ENCODE results near the gene ASB13. TPM values are rescaled to one million over a fixed set of nuclear protein-coding genes. Genes with fewer than 3 reads are reported as not detected.
A peak's percentile ranks its signal among the peaks of the same experiment; 100 is the strongest.

Gene ASB13
- total RNA-seq, 1 experiment from 2014 or later: 25.9 TPM

DNA sequence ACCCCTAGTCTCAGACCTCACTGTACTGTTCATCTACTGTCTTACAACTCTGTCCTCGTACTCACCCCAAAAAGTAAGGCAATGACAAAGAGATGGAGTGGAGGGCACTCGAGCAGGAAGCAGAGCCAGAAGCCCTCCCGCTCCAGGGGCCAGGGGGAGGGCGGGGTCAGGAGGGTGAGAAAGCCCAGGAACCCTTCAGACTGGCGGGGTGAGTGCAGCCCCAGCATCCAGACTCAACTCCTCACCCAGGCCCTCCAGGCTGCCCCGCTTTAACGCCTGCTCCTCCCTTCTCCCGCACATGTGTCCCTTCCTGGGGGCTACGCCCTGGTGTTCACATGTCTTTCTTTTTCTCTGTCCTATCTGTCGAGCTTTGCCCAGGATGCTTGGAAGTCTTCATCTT, 75.6 kb downstream of the ASB13 start:
- ATAC-seq: no peak
- intact Hi-C loops (cut with micrococcal nuclease): no loop called here

DNA sequence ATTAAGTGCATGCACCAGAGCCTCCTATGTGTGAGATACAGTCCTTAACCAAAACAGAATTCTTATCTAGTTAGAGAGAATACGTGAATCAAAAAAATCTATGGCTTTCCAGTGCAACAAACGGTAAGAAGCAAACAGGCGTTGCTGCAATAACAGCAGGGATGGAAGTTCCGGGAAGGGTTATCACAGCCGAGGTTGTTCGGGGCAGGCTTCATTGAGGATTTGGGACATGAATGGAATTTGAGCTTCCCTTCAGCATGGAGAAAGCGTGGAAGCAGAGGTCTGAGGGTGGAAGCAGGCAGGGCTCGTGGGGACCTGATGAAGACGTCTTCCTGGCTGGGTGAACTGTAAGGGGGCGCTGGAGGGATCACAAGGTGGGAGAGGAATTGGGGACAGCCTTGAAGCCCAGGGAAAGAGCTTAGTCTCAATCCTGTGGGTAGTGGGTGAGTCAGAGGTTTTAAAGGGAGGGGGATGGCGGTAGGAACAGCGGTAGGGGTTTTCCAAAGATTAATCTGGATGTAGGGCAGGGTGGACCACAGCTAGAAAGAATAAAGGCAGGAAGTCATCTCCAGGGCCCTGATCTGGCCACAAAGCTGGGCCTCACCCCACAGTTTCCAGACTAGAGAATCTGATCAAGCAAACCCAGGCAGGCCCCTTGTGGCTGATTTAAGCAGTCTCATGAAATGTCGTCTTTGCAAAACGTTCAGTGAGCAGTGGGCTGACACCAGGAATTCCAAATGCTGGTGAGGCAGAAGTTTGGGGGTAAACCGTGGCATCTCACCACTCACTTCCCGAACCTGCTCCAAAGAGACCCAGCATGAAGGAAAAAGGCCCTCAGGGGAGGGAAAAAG, 76.5 kb downstream of the ASB13 start:
- H3K36me3 ChIP-seq (ENCODE audit: control insufficient read depth in 1 of 2, insufficient read depth in 2 of 2, low read length in 2 of 2): no peaks in the 10 kb centered on the region
- no peaks in the 10 kb centered on the region for H3K27me3 ChIP-seq (ENCODE audit: insufficient read depth, low read length)
- H4K20me1 ChIP-seq (ENCODE audit: insufficient read depth): no peaks in the 10 kb centered on the region
- H3K79me2 ChIP-seq (ENCODE audit: insufficient read depth, low read length): no peaks in the 10 kb centered on the region
- no peak for DNase-seq (ENCODE audit: low read depth, low spot score)
- H3K9me2 ChIP-seq (ENCODE audit: insufficient read depth): no peaks in the 10 kb centered on the region
- H2AFZ ChIP-seq (ENCODE audit: low read depth, low read length, poor library complexity, severe bottlenecking): no peak overlapping the region
- no peak overlapping the region for H3K4me2 ChIP-seq (ENCODE audit: low read length)
- H3K9ac ChIP-seq (ENCODE audit: low read length): no peak overlapping the region
- H3K9me3 ChIP-seq (ENCODE audit: control insufficient read depth in 1 of 2, insufficient read depth in 1 of 2, low read depth in 1 of 2, low read length in 2 of 2): no peaks in the 10 kb centered on the region
- intact Hi-C loops (cut with micrococcal nuclease): no loop called here
- TF ChIP-seq SIN3A (IDR thresholded peaks at IDR 0.05; ENCODE audit: low read depth) (no peak), SP1 (IDR thresholded peaks at IDR 0.05; ENCODE audit: low read depth) (no peak), EZH2phosphoT487 (IDR thresholded peaks at IDR 0.05; ENCODE audit: borderline replicate concordance) (no peak), YY1 (IDR thresholded peaks at IDR 0.05; ENCODE audit: extremely low read depth, insufficient replicate concordance, low read depth, low read length) (no peak), RAD21 (IDR thresholded peaks at IDR 0.05; ENCODE audit: low read depth) (peak; percentile 14; the same call in 1 of the 2 replicates), POLR2A (IDR thresholded peaks at IDR 0.05; ENCODE audit: borderline replicate concordance, extremely low read depth, insufficient read depth, insufficient read length) (no peak), SRF (IDR thresholded peaks at IDR 0.05; ENCODE audit: low read depth) (no peak)
- TF ChIP-seq, protein P1, sequence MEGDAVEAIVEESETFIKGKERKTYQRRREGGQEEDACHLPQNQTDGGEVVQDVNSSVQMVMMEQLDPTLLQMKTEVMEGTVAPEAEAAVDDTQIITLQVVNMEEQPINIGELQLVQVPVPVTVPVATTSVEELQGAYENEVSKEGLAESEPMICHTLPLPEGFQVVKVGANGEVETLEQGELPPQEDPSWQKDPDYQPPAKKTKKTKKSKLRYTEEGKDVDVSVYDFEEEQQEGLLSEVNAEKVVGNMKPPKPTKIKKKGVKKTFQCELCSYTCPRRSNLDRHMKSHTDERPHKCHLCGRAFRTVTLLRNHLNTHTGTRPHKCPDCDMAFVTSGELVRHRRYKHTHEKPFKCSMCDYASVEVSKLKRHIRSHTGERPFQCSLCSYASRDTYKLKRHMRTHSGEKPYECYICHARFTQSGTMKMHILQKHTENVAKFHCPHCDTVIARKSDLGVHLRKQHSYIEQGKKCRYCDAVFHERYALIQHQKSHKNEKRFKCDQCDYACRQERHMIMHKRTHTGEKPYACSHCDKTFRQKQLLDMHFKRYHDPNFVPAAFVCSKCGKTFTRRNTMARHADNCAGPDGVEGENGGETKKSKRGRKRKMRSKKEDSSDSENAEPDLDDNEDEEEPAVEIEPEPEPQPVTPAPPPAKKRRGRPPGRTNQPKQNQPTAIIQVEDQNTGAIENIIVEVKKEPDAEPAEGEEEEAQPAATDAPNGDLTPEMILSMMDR (IDR thresholded peaks at IDR 0.05 in 2 of 3, conservative IDR thresholded peaks at IDR 0.05 in 1 of 3; ENCODE audit: borderline replicate concordance in 1 of 3, insufficient read depth in 1 of 3, low read depth in 2 of 3, low read length in 2 of 3): peak in 1 of 3 experiments; percentile 13; a peak in 2 of 6 replicates
- CTCF ChIA-PET: no interaction called here
- RAD21 ChIA-PET (ENCODE audit: low non-redundant PET in 1 of 2, low total read pairs in 2 of 2, uncharacterized antibody in 2 of 2, unreplicated experiment in 2 of 2): no interaction called here
- H3K4me3 ChIP-seq (replicated peaks in 1 of 2; ENCODE audit: low read depth in 1 of 2, low read length in 2 of 2): no peak overlapping the region
- H3K4me1 ChIP-seq (ENCODE audit: control insufficient read depth in 1 of 2, insufficient read depth in 2 of 2, low read length in 2 of 2): peaks cover 5 to 31% of the 10 kb centered on the region in 2 experiments
- POLR2A ChIA-PET: no interaction called here
- H3K27ac ChIP-seq (ENCODE audit: low read depth, low read length): no peak overlapping the region
- no peak for ATAC-seq
- no TSS peak for BruUV-seq (replicated peaks)

More for the DNA sequence above, 75.6 kb downstream of the ASB13 start:
- no peak for TF ChIP-seq TCF7L2 (IDR thresholded peaks at IDR 0.05; ENCODE audit: borderline replicate concordance, extremely low read depth, insufficient read depth, insufficient read length)
- BruUV-seq (replicated peaks): no TSS peak
- DNase-seq (ENCODE audit: low read depth, low spot score): no peak
- H3K4me1 ChIP-seq (ENCODE audit: control insufficient read depth in 1 of 2, insufficient read depth in 2 of 2, low read length in 2 of 2): peaks cover 0 to 31% of the 10 kb centered on the region in 2 experiments; a peak in 3 of 4 replicates
- no peaks in the 10 kb centered on the region for H3K36me3 ChIP-seq (ENCODE audit: control insufficient read depth in 1 of 2, insufficient read depth in 2 of 2, low read length in 2 of 2)
- H3K27me3 ChIP-seq (ENCODE audit: insufficient read depth, low read length): no peaks in the 10 kb centered on the region
- H3K9me2 ChIP-seq (ENCODE audit: insufficient read depth): no peaks in the 10 kb centered on the region
- H2AFZ ChIP-seq (ENCODE audit: low read depth, low read length, poor library complexity, severe bottlenecking): no peak overlapping the region
- ChIA-PET CTCF (no interaction called here), POLR2A (no interaction called here), RAD21 (ENCODE audit: low non-redundant PET in 1 of 2, low total read pairs in 2 of 2, uncharacterized antibody in 2 of 2, unreplicated experiment in 2 of 2) (no interaction called here)
- H3K9me3 ChIP-seq (ENCODE audit: control insufficient read depth in 1 of 2, insufficient read depth in 1 of 2, low read depth in 1 of 2, low read length in 2 of 2): no peaks in the 10 kb centered on the region
- H3K4me3 ChIP-seq (replicated peaks in 1 of 2; ENCODE audit: low read depth in 1 of 2, low read length in 2 of 2): no peak overlapping the region
- H3K9ac ChIP-seq (ENCODE audit: low read length): no peak overlapping the region
- no peaks in the 10 kb centered on the region for H3K79me2 ChIP-seq (ENCODE audit: insufficient read depth, low read length)
- no peaks in the 10 kb centered on the region for H4K20me1 ChIP-seq (ENCODE audit: insufficient read depth)
- H3K27ac ChIP-seq (ENCODE audit: low read depth, low read length): no peak overlapping the region
- H3K4me2 ChIP-seq (ENCODE audit: low read length): no peak overlapping the region

Measured in HCT116 (cell line).